Caco-2 (cell line): Measurements from ENCODE around the gene FOXO1. TPM values are rescaled to one million over a fixed set of nuclear protein-coding genes. Genes with fewer than 3 reads are reported as not detected.

Source experiments
- BruUV-seq: library from RNA; stranded (reverse); fragments of 400-500 nt; replicated peaks from 2 replicates; lab custom pipeline; 2021; lab: Mats Ljungman, UMichigan
- CTCF ChIA-PET: fragments of 300-600 bp; sonication (Branson Sonifier 250); formaldehyde crosslinking; loops from one replicate; lab custom pipeline; 2022; ENCODE audit warnings: antibody characterized with exemption; lab: Charles Lee
- POLR2A ChIA-PET: fragments of 300-600 bp; sonication (Branson Sonifier 250); formaldehyde crosslinking; loops from one replicate; lab custom pipeline; 2022; ENCODE audit warnings: antibody characterized with exemption; lab: Charles Lee
- DNase-seq, 2 experiments: peaks; one replicate each; pipeline versions ENCODE4 v3.0.0 to v3.0.0-alpha.2; 2020 to 2022
- H3K27me3 ChIP-seq: replicated peaks from 2 replicates; pipeline ENCODE4 v1.6.0; 2011; ENCODE audit warnings: low read length; ENCODE audit not compliant: control insufficient read depth, insufficient read depth
- H3K36me3 ChIP-seq: 2 replicates; pipeline ENCODE4 v1.5.1; 2011; ENCODE audit warnings: low read length; ENCODE audit not compliant: control insufficient read depth, insufficient read depth
- H3K4me1 ChIP-seq: fragments of 250-450 bp; sonication (Bioruptor Pico); 2 replicates; pipeline ENCODE4 v1.5.1; 2020; ENCODE audit warnings: mild to moderate bottlenecking
- H3K4me3 ChIP-seq: 2 replicates; pipeline ENCODE4 v1.5.1; 2011; ENCODE audit warnings: low read depth, mild to moderate bottlenecking, control low read depth, low read length
- H3K9me3 ChIP-seq: fragments of 250-450 bp; sonication (Bioruptor Pico); 2 replicates; pipeline ENCODE4 v1.5.1; 2020; ENCODE audit warnings: mild to moderate bottlenecking, moderate library complexity
- H3K27ac Mint-ChIP-seq: one replicate; pipeline ENCODE4 v1.8.0; 2022; ENCODE audit warnings: mixed read lengths; ENCODE audit not compliant: unreplicated experiment
- H3K27me3 Mint-ChIP-seq: one replicate; pipeline ENCODE4 v1.8.0; 2022; ENCODE audit warnings: mixed read lengths; ENCODE audit not compliant: insufficient read depth, unreplicated experiment
- H3K36me3 Mint-ChIP-seq: one replicate; pipeline ENCODE4 v1.8.0; 2022; ENCODE audit warnings: mild to moderate bottlenecking, mixed read lengths; ENCODE audit not compliant: insufficient read depth, unreplicated experiment
- H3K4me1 Mint-ChIP-seq: one replicate; pipeline ENCODE4 v1.8.0; 2022; ENCODE audit warnings: low read depth, mixed read lengths; ENCODE audit not compliant: unreplicated experiment
- H3K4me3 Mint-ChIP-seq: one replicate; pipeline ENCODE4 v1.8.0; 2022; ENCODE audit warnings: mild to moderate bottlenecking, moderate library complexity, mixed read lengths; ENCODE audit not compliant: unreplicated experiment
- H3K9me3 Mint-ChIP-seq: one replicate; pipeline ENCODE4 v1.8.0; 2022; ENCODE audit warnings: mixed read lengths; ENCODE audit not compliant: unreplicated experiment
- CTCF ChIP-seq, 2 experiments: fragments of 200-600 bp in 1 of 2; IDR thresholded peaks; 1 replicate in 1 of 2; 2 replicates in 1 of 2; pipeline versions ENCODE4 v1.5.1 to v1.8.0; 2011 to 2022; ENCODE audit warnings: antibody characterized with exemption in 1 of 2, control low read depth in 1 of 2, inconsistent platforms in 1 of 2, low read depth in 1 of 2, low read length in 1 of 2, mild to moderate bottlenecking in 1 of 2, moderate library complexity in 1 of 2; ENCODE audit not compliant: insufficient read depth in 1 of 2, severe bottlenecking in 1 of 2, unreplicated experiment in 1 of 2
- intact Hi-C: fragments of 100-400 bp; cut with micrococcal nuclease; formaldehyde crosslinking; loops from one replicate; pipeline ENCODE4 v1.10.0; 2022; ENCODE audit not compliant: unreplicated experiment
- total RNA-seq: library from RNA; stranded (reverse); gene quantifications from 2 replicates; pipeline ENCODE4 v1.2.3, GENCODE V29; 2022

Gene FOXO1
- total RNA-seq, 1 experiment from 2014 or later: 10.4 TPM

- Mint-ChIP-seq H3K4me1 (peaks cover 12% of the 10 kb centered on the region), H3K27me3 (no peaks in the 10 kb centered on the region), H3K4me3 (no peak overlapping the region), H3K9me3 (peaks cover 16% of the 10 kb centered on the region), H3K27ac (no peak overlapping the region), H3K36me3 (peaks cover 6% of the 10 kb centered on the region)
- H3K4me3 ChIP-seq: no peak overlapping the region
- ChIA-PET CTCF (interaction anchor here (0.7 kb wide), 1 partner anchor 21 kb away, joined by 4 read pairs; no protein-coding TSS in a partner anchor), POLR2A (interaction anchor here (0.6 kb wide), 1 partner anchor 11 kb away, joined by 8 read pairs; no protein-coding TSS in a partner anchor)
- BruUV-seq: no TSS peak
- no peak for TF ChIP-seq CTCF (IDR thresholded peaks at IDR 0.05; ENCODE audit: insufficient read depth in 1 of 2, low read depth in 1 of 2, low read length in 1 of 2, severe bottlenecking in 1 of 2, unreplicated experiment in 1 of 2)
- no peaks in the 10 kb centered on the region; the same call in 1 of the 2 replicates for H3K36me3 ChIP-seq
- no peaks in the 10 kb centered on the region for H3K27me3 ChIP-seq
- no peak for DNase-seq
- H3K4me1 ChIP-seq: peaks cover 28% of the 10 kb centered on the region
- intact Hi-C loops: no loop called here
- H3K9me3 ChIP-seq: no peaks in the 10 kb centered on the region
These were observed 12.7 kb downstream of the FOXO1 start for GRCh38 chr13:40653527-40654318.

- BruUV-seq: no TSS peak
- intact Hi-C loops: no loop called here
- no peak for DNase-seq
- peaks cover 5% of the 10 kb centered on the region for H3K9me3 Mint-ChIP-seq
- H3K4me1 Mint-ChIP-seq: peaks cover 1% of the 10 kb centered on the region
- Histone ChIP-seq H3K4me3 (no peak overlapping the region), H3K4me1 (peaks cover 28% of the 10 kb centered on the region), H3K36me3 (no peaks in the 10 kb centered on the region), H3K9me3 (no peaks in the 10 kb centered on the region), H3K27me3 (no peaks in the 10 kb centered on the region)
- no peak overlapping the region for H3K4me3 Mint-ChIP-seq
- CTCF ChIA-PET: no interaction called here
- no peak for TF ChIP-seq CTCF (IDR thresholded peaks at IDR 0.05; ENCODE audit: insufficient read depth in 1 of 2, low read depth in 1 of 2, low read length in 1 of 2, severe bottlenecking in 1 of 2, unreplicated experiment in 1 of 2)
- H3K36me3 Mint-ChIP-seq: peaks cover 6% of the 10 kb centered on the region
- H3K27me3 Mint-ChIP-seq: no peaks in the 10 kb centered on the region
- no peak overlapping the region for H3K27ac Mint-ChIP-seq
- POLR2A ChIA-PET: no interaction called here
These were observed 13.9 kb downstream of the FOXO1 start for GRCh38 chr13:40652588-40652940.

- intact Hi-C loops: no loop called here
These were observed 14.4 kb downstream of the FOXO1 start for GRCh38 chr13:40651866-40652587.

More at GRCh38 chr13:40651866-40652587, 14.4 kb downstream of the FOXO1 start:
- no peaks in the 10 kb centered on the region for H3K36me3 ChIP-seq
- H3K36me3 Mint-ChIP-seq: peaks cover 6% of the 10 kb centered on the region
- DNase-seq: no peak
- no peaks in the 10 kb centered on the region for H3K4me1 Mint-ChIP-seq
- no TSS peak for BruUV-seq
- no peaks in the 10 kb centered on the region for H3K27me3 Mint-ChIP-seq
- POLR2A ChIA-PET: no interaction called here
- CTCF ChIA-PET: no interaction called here
- H3K9me3 ChIP-seq: no peaks in the 10 kb centered on the region
- H3K4me3 ChIP-seq: no peak overlapping the region
- H3K27ac Mint-ChIP-seq: no peak overlapping the region
- no peak overlapping the region for H3K4me3 Mint-ChIP-seq
- no peak for TF ChIP-seq CTCF (IDR thresholded peaks at IDR 0.05; ENCODE audit: insufficient read depth in 1 of 2, low read depth in 1 of 2, low read length in 1 of 2, severe bottlenecking in 1 of 2, unreplicated experiment in 1 of 2)
- H3K27me3 ChIP-seq: no peaks in the 10 kb centered on the region
- no peaks in the 10 kb centered on the region for H3K9me3 Mint-ChIP-seq
- H3K4me1 ChIP-seq: peaks cover 28% of the 10 kb centered on the region
